ENCODE data around the gene ZNF285.

The ZNF285 gene

DNA sequence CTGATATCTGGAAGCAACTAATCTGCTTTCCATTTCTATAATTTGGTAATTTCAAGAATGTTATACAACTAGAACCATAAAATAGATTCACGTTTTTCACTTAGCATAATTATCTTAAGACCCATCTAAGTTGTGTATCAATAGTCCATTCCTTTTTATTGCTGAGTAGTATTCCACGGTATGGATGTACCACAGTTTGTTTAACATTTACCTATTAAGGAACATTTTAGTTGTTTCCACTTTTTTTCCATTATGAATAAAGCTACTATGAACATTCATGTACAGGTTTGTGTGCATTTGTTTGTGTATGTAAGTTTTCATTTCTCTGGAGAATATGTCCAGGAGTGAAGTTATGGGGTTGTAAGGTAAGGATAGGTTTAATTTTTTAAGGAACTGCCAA lies 26.6 kb downstream of the ZNF285 start:
- FAIRE-seq: no peak
- DNase-seq (ENCODE audit: insufficient read length, low spot score): no peak
- TF ChIP-seq, protein P1, sequence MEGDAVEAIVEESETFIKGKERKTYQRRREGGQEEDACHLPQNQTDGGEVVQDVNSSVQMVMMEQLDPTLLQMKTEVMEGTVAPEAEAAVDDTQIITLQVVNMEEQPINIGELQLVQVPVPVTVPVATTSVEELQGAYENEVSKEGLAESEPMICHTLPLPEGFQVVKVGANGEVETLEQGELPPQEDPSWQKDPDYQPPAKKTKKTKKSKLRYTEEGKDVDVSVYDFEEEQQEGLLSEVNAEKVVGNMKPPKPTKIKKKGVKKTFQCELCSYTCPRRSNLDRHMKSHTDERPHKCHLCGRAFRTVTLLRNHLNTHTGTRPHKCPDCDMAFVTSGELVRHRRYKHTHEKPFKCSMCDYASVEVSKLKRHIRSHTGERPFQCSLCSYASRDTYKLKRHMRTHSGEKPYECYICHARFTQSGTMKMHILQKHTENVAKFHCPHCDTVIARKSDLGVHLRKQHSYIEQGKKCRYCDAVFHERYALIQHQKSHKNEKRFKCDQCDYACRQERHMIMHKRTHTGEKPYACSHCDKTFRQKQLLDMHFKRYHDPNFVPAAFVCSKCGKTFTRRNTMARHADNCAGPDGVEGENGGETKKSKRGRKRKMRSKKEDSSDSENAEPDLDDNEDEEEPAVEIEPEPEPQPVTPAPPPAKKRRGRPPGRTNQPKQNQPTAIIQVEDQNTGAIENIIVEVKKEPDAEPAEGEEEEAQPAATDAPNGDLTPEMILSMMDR (IDR thresholded peaks at IDR 0.05; ENCODE audit: insufficient read depth, missing control alignments): no peak

DNA sequence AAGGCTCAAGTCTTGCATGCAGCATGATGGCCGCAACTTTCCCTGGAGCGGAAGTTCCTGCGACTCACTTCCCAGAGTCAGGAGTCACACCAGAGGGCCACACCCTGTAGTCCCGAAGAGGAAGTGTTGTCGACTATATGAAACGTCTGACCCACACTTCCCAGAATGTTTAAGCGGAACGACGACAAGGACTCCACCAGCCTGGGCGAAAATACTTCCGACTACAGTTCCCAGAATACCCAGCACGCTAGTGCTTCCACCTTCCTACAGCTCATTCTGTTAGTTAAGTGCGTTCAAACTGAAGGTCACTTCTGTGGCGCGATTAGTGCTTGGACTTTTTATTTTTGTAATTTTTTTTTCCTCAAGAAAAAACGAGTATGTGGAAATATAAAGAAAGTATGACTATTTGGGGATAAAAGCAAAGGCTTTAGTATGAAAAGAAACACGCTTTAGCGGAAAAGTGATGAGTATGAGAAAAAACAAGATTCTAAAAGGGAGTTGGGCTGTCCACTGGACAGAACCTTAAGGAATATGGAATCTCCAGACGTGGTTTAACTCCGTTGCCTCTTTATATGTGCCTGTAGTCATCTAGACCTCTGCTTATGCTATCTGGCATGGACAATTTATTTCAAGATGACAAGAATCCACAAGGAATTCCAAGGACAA lies 29.5 kb downstream of the ZNF285 start:
- TF ChIP-seq, protein P1 (IDR thresholded peaks at IDR 0.05; ENCODE audit: insufficient read depth, missing control alignments): no peak
- DNase-seq (ENCODE audit: insufficient read length, low spot score) (no peak), FAIRE-seq (no peak)

DNA sequence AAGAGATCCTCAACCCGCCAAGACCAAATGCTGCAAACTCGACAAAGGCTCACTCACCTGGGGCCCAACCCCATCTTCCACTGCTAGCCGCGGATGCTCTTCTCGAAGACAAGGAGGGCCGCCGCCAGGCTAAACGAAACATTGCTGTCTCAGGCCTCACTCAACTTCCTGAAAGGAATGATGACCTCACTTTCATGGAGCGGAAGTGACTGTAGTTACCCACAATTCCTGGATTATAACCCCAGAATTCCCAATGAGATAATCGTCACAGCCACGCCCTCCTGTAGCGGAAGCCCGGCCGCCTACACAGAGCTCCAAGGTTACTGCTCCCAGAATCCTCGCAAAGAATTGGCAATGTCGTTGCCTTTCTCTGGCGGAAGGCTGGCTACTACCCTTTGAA lies 34.4 kb downstream of the ZNF285 start:
- FAIRE-seq (no peak), DNase-seq (ENCODE audit: insufficient read length, low spot score) (no peak)
- TF ChIP-seq, protein P1 (IDR thresholded peaks at IDR 0.05; ENCODE audit: insufficient read depth, missing control alignments): no peak

DNA sequence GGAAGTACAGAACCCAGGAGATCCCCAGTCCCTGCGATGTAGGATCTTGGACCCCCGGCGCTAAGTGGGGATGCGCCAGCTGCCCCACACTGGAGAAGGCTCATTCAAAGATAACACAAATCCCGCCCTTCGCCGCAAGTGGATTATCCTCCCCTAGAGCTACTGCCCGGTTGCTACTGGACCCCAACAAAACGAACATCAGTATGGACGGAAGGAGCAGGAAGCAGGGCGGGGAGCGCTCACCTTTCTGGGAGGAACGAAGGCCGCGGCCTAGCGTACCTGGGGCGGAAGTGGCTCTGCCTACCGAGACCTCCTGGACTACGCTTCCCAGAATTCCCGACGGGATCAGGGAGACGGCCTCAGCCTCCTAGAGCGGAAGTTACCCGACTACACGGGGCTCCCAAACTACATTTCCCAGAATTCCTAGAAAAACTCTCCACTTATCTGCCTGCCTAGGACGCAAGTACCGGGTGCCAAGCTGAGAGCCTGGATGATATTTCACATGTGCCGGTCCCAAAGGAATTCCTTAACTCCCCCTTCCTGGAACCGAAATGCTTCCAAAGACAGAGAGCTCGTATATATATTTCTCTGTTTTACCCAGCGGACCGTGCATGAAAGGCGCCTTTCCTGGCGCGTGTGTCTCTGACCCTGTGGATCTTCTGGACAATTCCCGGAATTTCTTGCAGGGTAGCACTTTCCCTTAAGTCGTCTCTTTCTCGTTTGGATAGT lies 44.9 kb downstream of the ZNF285 start, which contains the start of gene ZNF112:
Gene ZNF112, minus strand, starts transcription at position 298 of the 729 bp plus-strand sequence. CDS start 16,141 bp downstream, outside the sequence.
- DNase-seq (ENCODE audit: insufficient read length, low spot score): no peak
- FAIRE-seq: peak; percentile 66
- TF ChIP-seq, protein P1 (IDR thresholded peaks at IDR 0.05; ENCODE audit: insufficient read depth, missing control alignments): no peak

DNA sequence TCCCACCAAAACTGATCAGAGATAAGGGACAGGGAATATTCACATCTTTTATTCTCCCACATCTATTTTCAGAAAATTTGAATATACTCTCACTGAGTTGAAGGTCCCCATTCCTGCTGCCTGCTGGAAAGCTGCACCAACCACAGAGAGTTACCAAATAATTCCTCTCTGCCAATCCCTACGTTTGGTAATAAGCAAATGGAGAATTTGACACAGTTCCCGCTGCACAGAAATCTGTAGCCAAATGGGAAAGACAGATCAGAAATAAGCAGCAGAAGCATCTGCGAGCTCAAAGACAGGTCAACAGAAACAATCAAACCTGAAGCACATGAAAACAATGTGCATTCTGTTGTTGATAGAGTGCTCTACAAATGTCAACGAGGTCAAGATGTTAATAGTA lies 54.9 kb downstream of the ZNF285 start:
- TF ChIP-seq, protein P1 (IDR thresholded peaks at IDR 0.05; ENCODE audit: insufficient read depth, missing control alignments): no peak
- FAIRE-seq: no peak

DNA sequence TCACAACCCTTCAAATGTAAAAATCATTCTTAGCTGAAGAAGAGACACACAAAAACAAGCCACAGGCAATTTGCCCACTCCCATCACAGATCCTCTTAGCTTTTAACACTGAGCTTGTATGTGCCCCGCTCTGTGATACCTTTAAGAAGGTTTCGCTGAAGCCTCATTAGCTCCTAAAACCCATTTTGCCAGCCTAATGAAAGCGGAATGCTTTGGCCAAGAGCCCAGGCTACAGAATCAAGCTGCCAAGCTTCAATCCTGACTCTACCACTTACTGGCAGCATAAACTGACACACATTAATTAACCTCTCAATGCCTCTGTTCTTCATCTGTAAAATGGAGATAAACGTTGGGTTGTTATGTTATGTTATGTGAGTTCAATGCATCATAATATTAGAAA lies 55.4 kb downstream of the ZNF285 start:
- FAIRE-seq (no peak), DNase-seq (ENCODE audit: insufficient read length, low spot score) (no peak)
- TF ChIP-seq, protein P1 (IDR thresholded peaks at IDR 0.05; ENCODE audit: insufficient read depth, missing control alignments): no peak

More for the DNA sequence above, 54.9 kb downstream of the ZNF285 start:
- no peak for DNase-seq (ENCODE audit: insufficient read length, low spot score)

DNA sequence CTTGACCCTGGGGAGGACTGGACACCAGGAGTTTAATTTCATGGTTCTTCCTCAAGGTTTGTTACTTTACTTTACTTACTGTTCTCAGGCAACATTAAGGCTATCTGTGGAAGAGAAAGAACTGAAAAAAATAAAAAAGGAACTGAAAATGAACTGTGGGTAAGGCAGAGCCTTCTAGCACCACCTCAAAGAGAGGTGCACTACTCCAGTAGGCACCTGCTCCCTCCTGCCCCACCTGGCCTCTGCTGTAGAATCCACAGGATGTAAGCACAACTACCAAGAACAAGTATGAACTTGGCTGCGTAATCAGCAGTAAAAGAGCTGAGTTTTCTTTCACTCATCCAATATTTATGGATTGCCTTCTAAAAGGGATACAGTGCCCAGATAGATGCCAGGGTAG lies 57.2 kb downstream of the ZNF285 start:
- FAIRE-seq: no peak
- DNase-seq (ENCODE audit: insufficient read length, low spot score): no peak

More for the DNA sequence above, 57.2 kb downstream of the ZNF285 start:
- TF ChIP-seq, protein P1 (IDR thresholded peaks at IDR 0.05; ENCODE audit: insufficient read depth, missing control alignments): no peak
